ENCODE measurements around the gene TSC22D2.
"Not testable (repeated sequence)": the region's sequence is repeated elsewhere in the genome, so short reads cannot be mapped to it uniquely, and the experiment has no call there.

TSC22D2 gene

DNA sequence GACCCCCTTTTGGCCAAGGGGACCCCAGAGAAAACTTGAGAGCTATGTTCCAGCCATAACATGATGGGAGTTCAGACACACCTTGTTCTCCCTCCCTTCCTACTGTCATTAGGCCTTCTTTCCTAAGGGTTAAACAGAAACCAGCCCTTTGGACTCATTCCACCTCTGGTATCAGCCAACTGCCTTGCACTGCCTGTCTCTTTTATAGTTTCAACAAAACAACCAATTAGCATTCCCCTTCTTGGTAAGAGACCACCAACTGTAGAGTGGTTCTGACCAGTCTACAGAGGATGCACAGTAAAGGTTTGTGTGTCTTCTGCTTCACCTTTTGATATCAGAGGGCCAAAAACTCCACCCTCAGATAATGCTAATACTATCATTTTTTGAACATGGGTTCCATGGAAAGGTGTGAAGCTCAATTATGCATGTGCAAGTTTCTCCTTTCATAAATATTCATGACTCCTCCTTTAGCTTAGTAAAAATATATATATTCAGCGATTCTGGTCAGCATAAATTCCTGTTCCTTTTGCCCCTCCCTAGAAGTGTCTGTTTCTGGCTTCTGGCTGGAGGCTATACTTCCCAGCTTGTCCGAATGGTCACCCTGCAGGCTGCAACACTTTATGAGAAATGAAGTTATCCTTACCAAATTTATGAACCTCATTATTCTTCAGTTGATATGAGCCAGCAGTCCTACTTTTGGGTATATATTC lies 82.3 kb downstream of the TSC22D2 start:
- DNase-seq, result no peak

DNA sequence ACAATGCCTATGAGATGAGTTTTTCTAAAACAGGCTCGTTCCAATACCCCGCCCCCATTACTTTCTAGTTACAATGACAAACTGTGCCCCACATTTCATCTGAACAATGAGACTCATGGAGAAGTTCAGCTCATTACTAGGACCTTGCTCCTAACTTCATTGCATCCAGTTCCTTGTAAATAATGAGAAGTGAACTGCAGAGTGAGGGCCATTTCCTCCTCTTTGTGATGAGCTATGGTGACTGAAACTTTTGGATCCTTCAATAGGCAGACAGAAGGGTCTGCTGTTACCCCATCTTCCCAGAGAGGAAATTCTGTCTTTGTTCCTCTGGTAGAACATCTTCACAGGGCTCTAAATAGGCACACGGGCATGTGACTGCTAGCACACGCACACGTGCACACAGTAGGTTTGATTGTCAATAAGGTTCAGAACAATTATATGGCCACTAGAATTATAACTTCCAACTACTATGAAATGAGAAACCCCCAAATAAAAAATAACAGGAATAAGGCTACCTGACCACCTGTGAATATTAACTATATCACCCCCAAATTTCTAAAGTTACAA lies 86.4 kb downstream of the TSC22D2 start:
- DNase-seq, result no peak

GRCh38 chr3:150495149-150495548 lies 87.1 kb downstream of the TSC22D2 start:
- no peak for DNase-seq

DNA sequence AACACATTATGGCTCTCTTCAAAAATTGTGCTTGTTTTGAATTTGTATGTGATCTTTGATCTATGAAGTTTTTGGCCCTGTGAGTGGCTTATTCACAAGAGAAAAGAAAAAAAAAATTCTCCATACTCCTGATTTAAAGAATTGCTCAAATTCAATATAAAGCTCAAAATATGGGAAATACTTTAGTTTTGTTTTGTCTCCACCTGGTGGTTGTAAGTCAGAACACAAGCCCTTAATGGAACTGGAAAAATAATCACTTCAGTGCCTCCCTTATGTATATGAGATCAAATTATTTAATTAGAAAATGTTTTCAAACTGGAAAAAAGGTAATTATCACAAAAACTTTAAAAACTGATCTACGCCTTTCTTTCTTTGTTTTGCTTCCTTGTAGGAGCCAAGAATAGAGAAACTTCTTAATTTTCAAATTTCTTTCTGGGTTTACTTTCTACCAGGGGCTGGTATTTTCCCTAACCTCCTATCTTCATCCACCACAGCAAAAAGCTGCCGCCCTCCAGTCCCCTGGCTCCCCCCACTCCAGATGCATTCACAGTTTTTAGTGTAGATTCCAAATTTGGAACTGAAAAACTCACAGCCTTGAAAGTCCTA lies 87.6 kb downstream of the TSC22D2 start:
- peak; percentile 72 to 82 for DNase-seq

GRCh38 chr3:150497956-150498355 lies 89.9 kb downstream of the TSC22D2 start:
- no peak for DNase-seq

- not testable (repeated sequence) for DNase-seq
Observed at GRCh38 chr3:150500960-150501359, 92.9 kb downstream of the TSC22D2 start.

DNA sequence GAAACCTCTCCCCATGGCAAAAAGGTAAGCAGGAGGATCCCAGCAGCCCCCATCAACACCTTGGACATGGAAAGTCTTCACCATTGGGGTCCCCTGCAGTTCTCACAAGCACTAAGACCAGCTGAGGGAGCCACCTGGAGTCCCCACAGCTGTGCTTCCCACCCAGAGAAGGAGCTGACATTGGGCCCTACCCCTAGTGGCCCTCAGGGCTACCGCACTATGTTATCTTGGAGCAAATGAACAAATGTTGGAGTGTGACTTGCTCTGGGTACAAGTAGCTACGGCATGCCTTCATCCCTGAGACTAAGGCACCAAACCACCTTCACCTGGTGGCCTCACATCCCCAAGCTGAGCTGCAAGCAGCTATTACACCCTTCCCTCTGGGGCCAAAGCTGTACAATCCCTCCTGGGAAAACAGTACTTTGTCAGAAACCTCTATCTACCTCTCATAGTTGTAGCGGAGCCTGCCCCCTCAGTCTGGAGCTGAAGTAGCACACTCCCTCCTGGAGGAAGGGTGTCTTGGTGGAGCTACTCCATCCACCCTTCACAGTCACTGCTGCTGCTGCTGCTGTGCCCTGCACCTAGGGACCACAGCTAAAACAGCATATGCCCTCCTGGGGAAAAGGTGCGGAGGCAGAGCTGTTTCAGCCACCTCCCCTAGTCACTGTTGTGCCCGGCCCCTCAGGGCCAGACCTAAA lies 95.5 kb downstream of the TSC22D2 start:
- no peak for DNase-seq

- DNase-seq, result no peak
Observed at GRCh38 chr3:150504483-150504882, 96.4 kb downstream of the TSC22D2 start.

GRCh38 chr3:150508401-150508800 lies 100.3 kb downstream of the TSC22D2 start:
- no peak for DNase-seq

DNA sequence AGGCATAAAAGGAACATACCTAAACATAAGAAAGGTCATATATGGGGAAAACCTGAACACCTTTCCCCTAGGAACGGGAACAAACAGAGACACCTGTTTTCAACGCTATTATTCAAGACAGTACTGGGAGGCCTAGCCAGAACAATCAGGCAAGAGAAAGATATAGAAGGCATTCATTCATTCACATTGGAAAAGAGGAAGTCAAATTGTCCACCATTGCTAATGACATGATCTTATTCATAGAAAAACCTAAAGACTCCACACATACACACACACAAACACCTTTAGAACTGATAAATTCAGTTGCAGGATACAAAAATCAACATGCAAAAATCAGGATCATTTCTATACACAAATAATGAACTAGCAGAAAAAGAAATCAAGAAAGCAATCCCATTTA lies 101.7 kb downstream of the TSC22D2 start:
- no peak for DNase-seq

- no peak for DNase-seq
Observed at GRCh38 chr3:150511122-150511821, 103.2 kb downstream of the TSC22D2 start.

DNA sequence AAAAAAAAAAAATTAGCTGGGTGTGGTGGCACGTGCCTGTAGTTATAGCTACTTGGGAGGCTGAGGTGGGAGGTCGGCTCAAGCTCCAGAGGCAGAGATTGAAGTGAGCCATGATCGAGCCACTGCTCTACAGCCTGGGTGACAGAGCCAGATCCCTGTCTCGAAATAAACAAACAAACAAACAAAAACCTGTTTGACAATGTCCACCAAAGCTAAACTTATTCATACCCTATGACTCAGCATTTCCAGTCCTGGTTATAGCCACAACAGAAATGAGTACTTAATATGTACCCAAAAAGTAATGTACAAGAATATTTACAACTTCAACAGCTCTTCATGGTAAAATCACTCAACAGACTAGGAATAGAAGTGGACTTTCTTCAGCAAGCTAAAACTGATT lies 107.1 kb downstream of the TSC22D2 start:
- DNase-seq, result no peak
